Measurements from ENCODE around the gene PAM.

- TF ChIP-seq, protein P1, sequence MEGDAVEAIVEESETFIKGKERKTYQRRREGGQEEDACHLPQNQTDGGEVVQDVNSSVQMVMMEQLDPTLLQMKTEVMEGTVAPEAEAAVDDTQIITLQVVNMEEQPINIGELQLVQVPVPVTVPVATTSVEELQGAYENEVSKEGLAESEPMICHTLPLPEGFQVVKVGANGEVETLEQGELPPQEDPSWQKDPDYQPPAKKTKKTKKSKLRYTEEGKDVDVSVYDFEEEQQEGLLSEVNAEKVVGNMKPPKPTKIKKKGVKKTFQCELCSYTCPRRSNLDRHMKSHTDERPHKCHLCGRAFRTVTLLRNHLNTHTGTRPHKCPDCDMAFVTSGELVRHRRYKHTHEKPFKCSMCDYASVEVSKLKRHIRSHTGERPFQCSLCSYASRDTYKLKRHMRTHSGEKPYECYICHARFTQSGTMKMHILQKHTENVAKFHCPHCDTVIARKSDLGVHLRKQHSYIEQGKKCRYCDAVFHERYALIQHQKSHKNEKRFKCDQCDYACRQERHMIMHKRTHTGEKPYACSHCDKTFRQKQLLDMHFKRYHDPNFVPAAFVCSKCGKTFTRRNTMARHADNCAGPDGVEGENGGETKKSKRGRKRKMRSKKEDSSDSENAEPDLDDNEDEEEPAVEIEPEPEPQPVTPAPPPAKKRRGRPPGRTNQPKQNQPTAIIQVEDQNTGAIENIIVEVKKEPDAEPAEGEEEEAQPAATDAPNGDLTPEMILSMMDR (IDR thresholded peaks at IDR 0.05) = no peak
- no peak for TF ChIP-seq POLR2AphosphoS5 (IDR thresholded peaks at IDR 0.05)
- TF ChIP-seq EP300 (IDR thresholded peaks at IDR 0.05) = no peak
Observed at GRCh38 chr5:102742215-102742614, 12.9 kb upstream of the PAM start.
